AG04449 (cell line): ENCODE results near the gene MBNL1.
"Not testable (repeated sequence)": the region's sequence is repeated elsewhere in the genome, so short reads cannot be mapped to it uniquely, and the experiment has no call there.

Experiments
- CTCF ChIA-PET: fragments of 350-600 bp; formaldehyde crosslinking; extraction: SDS; loops from one replicate; lab custom pipeline; 2021; ENCODE audit warnings: antibody characterized with exemption; lab: Yijun Ruan, JAX
- POLR2A ChIA-PET: fragments of 400-600, 350-600 bp; formaldehyde crosslinking; extraction: SDS; loops from one replicate; lab custom pipeline; 2020; ENCODE audit warnings: antibody characterized with exemption, inconsistent platforms; lab: Yijun Ruan, JAX
- DNase-seq: peaks from one replicate; pipeline ENCODE4 v3.0.0-alpha.2; 2010; ENCODE audit warnings: low read depth, low spot score
- H3K4me3 ChIP-seq: 2 replicates; pipeline ENCODE4 v1.5.1; 2011; ENCODE audit warnings: low read depth, mild to moderate bottlenecking, control low read depth, low read length
- CTCF ChIP-seq: IDR thresholded peaks from one replicate; pipeline ENCODE4 v1.5.1; 2011; ENCODE audit warnings: mild to moderate bottlenecking, moderate library complexity, low read length, control low read depth, inconsistent platforms; ENCODE audit not compliant: insufficient read depth; ENCODE audit errors: missing control alignments

The MBNL1 gene

DNA sequence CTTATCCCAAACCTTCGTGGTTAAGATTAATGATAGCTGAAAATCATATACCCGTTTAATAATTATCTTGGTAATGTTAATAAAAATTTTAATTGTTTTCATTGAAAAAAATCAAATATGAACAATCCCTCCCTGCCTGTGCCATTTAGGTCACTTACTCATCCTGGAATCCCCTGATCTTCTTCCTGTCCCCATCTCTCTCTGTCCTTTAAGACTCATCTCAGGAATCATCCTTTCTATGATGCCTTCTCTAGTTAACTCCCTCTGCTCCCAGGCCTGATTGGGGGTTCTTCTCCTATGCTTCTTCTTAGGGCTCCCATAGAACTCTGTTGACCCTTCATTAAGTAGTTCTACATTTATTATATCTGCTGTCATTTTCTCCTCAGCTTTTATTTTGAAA, 91.6 kb downstream of the MBNL1 start:
- DNase-seq = no peak
- no peak for TF ChIP-seq CTCF
- ChIA-PET CTCF (interaction anchor here (1.3 to 1.9 kb wide), 3 partner anchors 9 to 83 kb away, joined by 3 to 6 read pairs (median 4); no protein-coding TSS in a partner anchor), POLR2A (no interaction called here)
- no peak overlapping the region for H3K4me3 ChIP-seq

DNA sequence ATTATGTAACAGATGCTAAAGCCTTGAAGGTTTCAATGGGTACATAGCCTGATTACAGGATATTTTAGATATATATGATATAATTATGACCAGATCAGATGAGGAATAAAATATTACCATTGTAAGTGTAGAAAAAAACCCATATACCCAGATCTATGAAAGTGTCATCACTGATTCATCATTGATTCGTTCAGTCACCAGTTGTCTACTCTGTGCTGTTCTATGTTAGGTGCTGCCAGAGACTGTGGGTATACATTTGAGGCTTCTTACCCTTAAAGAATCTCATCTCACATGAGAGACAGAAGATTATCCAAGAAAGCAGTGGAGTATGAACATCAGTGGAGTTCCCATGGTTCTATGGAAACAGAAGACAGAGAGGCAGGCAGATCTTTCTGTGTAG, 92.2 kb downstream of the MBNL1 start:
- H3K4me3 ChIP-seq = no peak overlapping the region
- ChIA-PET CTCF (interaction anchor here (0.6 to 1.9 kb wide), 4 partner anchors 8 to 117 kb away, joined by 3 to 6 read pairs (median 3); no protein-coding TSS in a partner anchor), POLR2A (no interaction called here)
- TF ChIP-seq CTCF = no peak
- no peak for DNase-seq

GRCh38 chr3:152362086-152362485, 93.4 kb downstream of the MBNL1 start:
- no peak overlapping the region for H3K4me3 ChIP-seq
- POLR2A ChIA-PET = no interaction called here
- no peak for DNase-seq
- CTCF ChIA-PET = interaction anchor here (1.2 kb wide), 1 partner anchor 12 kb away, joined by 3 read pairs; no protein-coding TSS in a partner anchor
- TF ChIP-seq CTCF = no peak

- H3K4me3 ChIP-seq = no peak overlapping the region
- ChIA-PET POLR2A (no interaction called here), CTCF (interaction anchor here (0.6 kb wide), 1 partner anchor 292 kb away, joined by 3 read pairs; no protein-coding TSS in a partner anchor)
- DNase-seq = no peak
- TF ChIP-seq CTCF = no peak
Observed at GRCh38 chr3:152364237-152364636, 95.5 kb downstream of the MBNL1 start.

DNA sequence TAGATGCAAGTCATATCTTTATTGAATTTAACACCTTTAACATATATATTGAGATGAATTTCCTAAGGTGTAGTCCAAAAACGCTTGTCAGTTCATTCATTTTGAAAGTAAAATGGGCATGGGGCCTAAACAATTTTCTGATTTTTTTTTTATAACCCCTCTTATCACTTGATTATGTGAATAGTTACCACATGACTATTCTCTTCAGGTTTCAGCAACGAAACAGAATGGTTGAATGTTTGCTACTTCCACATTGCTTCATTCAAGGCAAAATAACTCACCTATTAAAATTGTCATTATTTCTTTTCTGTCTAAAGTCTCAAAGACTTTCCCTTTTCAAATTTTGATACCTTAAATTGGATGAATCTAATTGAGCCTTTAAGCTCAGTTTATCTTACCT, 96.4 kb downstream of the MBNL1 start:
- TF ChIP-seq CTCF = no peak
- DNase-seq = no peak
- H3K4me3 ChIP-seq = no peak overlapping the region
- ChIA-PET CTCF (no interaction called here), POLR2A (no interaction called here)

DNA sequence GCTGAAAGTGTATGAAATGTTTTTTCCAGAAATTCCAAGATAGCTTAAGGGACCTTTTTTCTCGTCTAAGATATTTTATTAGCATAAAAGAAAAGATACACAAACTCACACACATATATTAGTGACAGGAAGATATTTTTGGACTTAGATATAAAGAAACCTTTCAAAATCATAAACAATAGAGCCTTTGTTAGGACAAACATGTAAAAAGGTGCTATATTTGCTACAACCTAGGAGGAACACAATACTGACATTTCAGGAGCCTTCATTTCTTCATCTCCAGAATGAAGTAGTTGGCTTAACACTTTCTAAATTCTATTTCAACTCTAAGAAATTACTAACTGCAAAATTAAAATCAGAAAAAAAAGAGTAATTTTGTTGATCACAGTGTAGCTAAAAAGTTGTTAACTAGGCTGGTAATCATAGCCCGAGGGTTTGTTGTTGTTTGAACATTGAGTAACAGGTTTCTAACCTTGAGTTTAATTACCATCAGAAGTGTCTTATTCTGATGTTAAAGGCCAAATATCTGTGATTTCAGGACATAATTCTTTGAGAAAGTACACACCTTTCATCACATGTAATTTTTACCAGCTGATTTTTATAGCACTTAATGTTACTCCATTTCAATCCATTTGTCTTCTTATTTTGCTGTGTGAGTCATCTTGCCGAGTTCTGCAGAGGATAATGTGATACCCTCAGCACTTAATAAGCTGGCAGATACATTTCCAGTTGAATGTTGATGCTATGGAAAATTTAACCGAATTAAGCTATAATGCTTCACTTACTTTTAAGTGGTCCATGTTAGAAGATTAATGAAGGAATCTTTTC, 97.3 kb downstream of the MBNL1 start:
- ChIA-PET POLR2A (interaction anchor here (1.2 kb wide), 1 partner anchor 66 kb away, joined by 5 read pairs; no protein-coding TSS in a partner anchor), CTCF (no interaction called here)
- H3K4me3 ChIP-seq = no peak overlapping the region
- DNase-seq = no peak
- no peak for TF ChIP-seq CTCF

DNA sequence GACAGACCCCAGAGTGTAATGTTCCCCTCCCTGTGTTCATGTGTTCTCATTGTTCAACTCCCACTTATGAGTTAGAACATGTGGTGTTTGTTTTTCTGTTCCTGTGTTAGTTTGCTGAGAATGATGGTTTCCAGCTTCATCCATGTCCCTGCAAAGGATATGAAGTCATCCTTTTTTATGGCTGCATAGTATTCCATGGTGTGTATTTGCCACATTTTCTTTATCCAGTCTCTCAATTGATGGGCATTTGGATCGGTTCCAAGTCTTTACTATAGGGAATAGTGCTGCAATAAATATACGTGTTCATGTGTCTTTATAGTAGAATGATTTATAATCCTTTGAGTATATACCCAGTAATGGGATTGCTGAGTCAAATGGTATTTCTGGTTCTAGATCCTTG, 98.5 kb downstream of the MBNL1 start:
- POLR2A ChIA-PET, DNase-seq, CTCF ChIA-PET, H3K4me3 ChIP-seq: not testable (repeated sequence)

- H3K4me3 ChIP-seq, POLR2A ChIA-PET, DNase-seq, CTCF ChIA-PET: not testable (repeated sequence)
Observed at GRCh38 chr3:152372633-152373032, 103.9 kb downstream of the MBNL1 start.
